Activated naive CD4-positive, alpha-beta T cell (primary cell): ENCODE measurements around the gene PSMD2.
"Not testable (repeated sequence)": the region's sequence is repeated elsewhere in the genome, so short reads cannot be mapped to it uniquely, and the experiment has no call there.

Experiments
- DNase-seq, 4 experiments: peaks; one replicate each; lab custom pipeline; 2025; lab: John Stamatoyannopoulos, UW

Gene PSMD2

GRCh38 chr3:184298759-184299487 lies at the start of gene PSMD2:
Gene PSMD2 (plus strand): TSS chr3:184299241. CDS start chr3:184299267, 26 bp downstream.
- peak; percentile 90 to 99 (median 96) for DNase-seq

GRCh38 chr3:184249412-184250166 lies 49.5 kb upstream of the PSMD2 start, which contains the start of gene EEF1AKMT4:
Gene EEF1AKMT4 (plus strand): TSS chr3:184249672. CDS start chr3:184249695, 23 bp downstream.
- DNase-seq, result peak; percentile 78 to 93 (median 84)

- peak; percentile 59 to 78 (median 75) for DNase-seq
Observed at GRCh38 chr3:184250167-184250828, 48.7 kb upstream of the PSMD2 start.

- DNase-seq, result no peak
Observed at GRCh38 chr3:184255291-184256039, 43.6 kb upstream of the PSMD2 start.

- no peak for DNase-seq
Observed at GRCh38 chr3:184257083-184257915, 41.7 kb upstream of the PSMD2 start.

GRCh38 chr3:184258926-184259325 lies 40.1 kb upstream of the PSMD2 start:
- DNase-seq, result no peak

- no peak for DNase-seq
Observed at GRCh38 chr3:184259396-184259877, 39.6 kb upstream of the PSMD2 start.

GRCh38 chr3:184259878-184260723 lies 38.9 kb upstream of the PSMD2 start:
- DNase-seq, result peak in 1 of 4 experiments; percentile 35

DNA sequence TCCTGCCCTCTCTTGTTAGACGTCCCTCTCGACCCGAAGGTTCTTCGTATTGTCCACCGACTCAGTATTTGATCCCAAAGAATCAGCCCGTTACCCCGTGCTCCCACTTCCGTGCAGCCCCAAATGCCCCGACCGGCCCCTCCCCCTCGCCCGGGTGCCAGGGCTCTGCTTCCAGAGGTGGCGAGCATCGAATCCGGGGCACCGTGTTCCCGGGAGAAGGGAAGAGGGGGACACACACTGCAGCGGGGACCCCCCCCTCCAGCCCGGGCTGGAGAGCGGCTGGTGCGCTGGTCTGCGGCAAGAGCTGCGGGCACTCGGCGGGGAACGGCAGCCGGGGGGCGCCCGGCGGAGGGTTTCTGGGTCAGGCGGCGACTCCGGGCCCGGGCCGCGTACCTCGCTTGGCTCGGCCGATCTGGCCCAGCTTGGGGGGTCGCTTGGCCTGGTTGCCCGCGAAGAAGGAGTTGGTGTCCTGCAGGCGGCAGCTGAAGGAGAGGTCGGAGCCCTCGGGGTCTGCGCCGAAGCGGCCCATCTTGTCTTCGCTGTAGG lies 38.2 kb upstream of the PSMD2 start:
- no peak for DNase-seq

- peak in 1 of 4 experiments; percentile 14 for DNase-seq
Observed at GRCh38 chr3:184261270-184261853, 37.7 kb upstream of the PSMD2 start, which contains the start of gene CAMK2N2. Gene CAMK2N2 (minus strand): TSS chr3:184261553. CDS start chr3:184261285, 268 bp downstream.

GRCh38 chr3:184261854-184262763 lies 36.9 kb upstream of the PSMD2 start:
- no peak for DNase-seq

DNA sequence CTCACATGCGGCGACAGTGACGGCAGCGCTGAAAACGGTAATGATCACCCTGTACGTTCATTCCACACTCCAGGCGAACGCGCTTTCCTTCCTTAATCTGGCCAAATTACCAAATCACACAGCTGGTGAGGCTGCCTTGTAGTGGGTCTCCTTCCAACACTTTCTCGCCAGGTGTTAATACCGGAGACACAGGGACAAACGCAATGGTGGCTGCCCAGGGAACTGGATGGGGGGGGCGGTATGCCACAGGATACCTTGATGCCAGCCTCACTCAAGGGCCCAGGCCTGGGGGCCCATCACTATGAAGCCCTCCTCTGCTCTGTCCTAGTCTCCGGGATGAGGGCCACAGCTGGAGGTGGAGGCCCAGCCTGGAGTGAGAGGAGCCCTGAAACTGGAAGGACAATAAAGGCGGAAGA lies 36.3 kb upstream of the PSMD2 start:
- no peak for DNase-seq

DNA sequence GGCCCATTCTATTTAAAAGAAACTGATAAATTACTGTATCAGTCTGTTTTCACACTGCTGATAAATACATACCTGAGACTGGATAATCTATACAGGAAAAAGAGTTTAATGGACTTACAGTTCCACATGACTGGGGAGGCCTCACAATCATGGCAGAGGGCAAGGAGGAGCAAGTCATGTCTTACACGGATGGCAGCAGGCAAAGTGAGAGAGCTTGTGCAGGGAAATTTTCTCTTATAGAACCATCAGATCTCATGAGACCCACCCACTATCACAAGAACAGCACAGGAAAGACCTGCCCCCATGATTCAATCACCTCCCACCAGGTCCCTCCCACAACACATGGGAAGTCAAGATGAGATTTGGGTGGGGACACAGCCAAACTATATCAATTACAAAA lies 31.8 kb upstream of the PSMD2 start:
- DNase-seq, result not testable (repeated sequence)

DNA sequence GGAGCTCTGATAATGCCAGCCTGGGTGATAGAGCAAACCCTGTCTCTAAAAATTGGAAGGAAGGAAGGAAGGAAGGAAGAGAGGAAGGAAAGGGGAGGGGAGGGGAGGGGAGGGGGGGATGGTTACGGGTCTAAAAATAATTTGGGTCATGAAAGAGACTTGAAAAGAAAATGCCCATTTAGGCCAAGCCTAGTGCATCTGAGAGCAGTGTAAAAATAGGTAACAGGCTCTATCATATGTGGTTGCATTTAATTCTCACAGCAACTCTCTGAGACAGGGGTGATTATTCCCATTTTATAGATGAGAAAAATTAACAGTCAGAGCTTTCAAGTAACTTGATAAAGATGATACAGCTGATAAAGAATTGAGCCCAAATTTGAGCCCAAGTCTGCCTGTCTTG lies 26.8 kb upstream of the PSMD2 start:
- no peak for DNase-seq

DNA sequence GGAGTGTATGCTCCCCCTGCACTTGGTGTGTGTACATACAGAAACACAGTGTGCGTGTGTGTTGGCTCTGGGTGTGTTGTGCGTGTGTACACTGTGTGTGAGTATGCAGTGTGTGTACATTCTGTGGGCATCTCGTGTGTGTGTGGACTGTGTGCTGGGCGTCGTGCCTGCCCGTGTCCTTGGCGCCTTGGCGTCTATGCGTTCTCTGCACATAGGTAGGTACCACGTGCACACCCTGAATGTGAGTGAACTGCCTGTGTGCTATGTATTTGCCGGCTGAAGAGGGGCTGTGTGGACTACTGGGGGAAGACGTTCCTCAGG lies 23.7 kb upstream of the PSMD2 start:
- no peak for DNase-seq

DNA sequence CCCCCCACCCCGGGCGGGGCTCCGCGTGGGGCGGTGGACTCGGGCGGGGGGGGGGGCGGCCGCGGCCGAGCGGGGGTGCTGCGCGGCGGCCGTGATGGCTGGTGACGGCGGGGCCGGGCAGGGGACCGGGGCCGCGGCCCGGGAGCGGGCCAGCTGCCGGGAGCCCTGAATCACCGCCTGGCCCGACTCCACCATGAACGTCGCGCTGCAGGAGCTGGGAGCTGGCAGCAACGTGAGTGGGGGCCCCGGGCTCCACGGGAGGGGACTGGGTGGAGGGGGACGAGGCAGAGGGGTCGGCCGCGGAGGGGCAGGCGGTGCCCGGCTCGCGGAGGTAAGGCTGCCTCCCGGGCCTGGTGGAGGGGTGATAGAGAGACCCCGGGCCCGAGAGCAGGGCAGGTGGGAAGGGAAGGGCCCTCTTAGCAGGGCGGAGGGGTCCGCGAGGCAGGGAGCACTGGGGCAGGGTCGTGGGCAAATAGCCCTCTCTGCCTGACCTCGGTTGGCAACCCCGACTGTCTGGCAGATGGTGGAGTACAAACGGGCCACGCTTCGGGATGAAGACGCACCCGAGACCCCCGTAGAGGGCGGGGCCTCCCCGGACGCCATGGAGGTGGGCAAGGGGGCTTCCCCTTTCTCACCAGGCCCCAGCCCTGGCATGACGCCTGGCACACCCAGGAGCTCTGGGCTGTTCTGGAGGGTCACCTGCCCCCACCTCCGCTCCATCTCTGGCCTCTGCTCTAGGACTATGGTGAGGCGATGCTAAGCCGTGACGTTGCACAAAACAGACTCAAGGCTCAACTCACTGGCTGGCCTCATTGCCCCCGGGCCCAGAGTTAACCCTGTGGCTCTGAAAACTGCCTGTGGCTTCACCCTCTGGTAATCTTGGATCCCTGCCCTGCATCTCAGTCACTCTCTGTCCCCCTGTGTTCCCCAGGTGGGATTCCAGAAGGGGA lies 22.8 kb upstream of the PSMD2 start, which contains the start of gene ECE2:
ECE2 (plus strand) TSS at position 62 of the 950 bp plus-strand sequence; CDS start at position 194, 132 bp downstream.
- DNase-seq, result no peak

GRCh38 chr3:184277366-184277765 lies 21.7 kb upstream of the PSMD2 start:
- no peak for DNase-seq
